ENCODE measurements around the gene SMARCC1. TPM values are rescaled to one million over a fixed set of nuclear protein-coding genes. Genes with fewer than 3 reads are reported as not detected.

SMARCC1 gene
- total RNA-seq, 4 donors from 2014 or later = 25.0 to 110 (median 56.4) TPM

GRCh38 chr3:47592066-47592795, 189.5 kb downstream of the SMARCC1 start:
- Histone ChIP-seq H3K27me3 (no peaks in the 10 kb centered on the region), H3K4me3 (no peak overlapping the region), H3K27ac (no peak overlapping the region), H3K9me3 (no peaks in the 10 kb centered on the region), H3K4me1 (no peaks in the 10 kb centered on the region), H3K36me3 (peaks cover 0 to 61% (median 0%) of the 10 kb centered on the region in 3 donors)
- no peak for DNase-seq
- no peak for TF ChIP-seq POLR2A (IDR thresholded peaks at IDR 0.05)
- TF ChIP-seq, protein P1, sequence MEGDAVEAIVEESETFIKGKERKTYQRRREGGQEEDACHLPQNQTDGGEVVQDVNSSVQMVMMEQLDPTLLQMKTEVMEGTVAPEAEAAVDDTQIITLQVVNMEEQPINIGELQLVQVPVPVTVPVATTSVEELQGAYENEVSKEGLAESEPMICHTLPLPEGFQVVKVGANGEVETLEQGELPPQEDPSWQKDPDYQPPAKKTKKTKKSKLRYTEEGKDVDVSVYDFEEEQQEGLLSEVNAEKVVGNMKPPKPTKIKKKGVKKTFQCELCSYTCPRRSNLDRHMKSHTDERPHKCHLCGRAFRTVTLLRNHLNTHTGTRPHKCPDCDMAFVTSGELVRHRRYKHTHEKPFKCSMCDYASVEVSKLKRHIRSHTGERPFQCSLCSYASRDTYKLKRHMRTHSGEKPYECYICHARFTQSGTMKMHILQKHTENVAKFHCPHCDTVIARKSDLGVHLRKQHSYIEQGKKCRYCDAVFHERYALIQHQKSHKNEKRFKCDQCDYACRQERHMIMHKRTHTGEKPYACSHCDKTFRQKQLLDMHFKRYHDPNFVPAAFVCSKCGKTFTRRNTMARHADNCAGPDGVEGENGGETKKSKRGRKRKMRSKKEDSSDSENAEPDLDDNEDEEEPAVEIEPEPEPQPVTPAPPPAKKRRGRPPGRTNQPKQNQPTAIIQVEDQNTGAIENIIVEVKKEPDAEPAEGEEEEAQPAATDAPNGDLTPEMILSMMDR (IDR thresholded peaks at IDR 0.05) = no peak

DNA sequence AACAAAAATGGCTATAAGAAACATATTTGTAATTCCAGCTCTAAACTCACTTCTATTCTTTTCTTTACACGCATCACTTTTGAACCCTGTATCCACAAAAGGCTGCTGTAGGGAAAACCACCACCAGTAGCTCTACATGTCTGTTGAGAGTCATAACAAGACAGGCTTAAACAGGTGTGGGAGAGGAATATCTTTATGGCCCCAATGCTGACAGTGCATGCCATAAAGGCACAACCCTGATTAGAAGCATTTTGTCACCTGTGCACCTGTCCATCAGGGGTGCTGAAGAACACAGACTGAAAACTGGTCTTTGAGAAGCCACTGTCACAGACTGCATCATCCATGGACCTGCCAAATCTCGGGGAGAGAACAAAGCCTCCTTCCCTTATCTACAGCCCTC, 191.5 kb downstream of the SMARCC1 start:
- no peak for TF ChIP-seq POLR2A (IDR thresholded peaks at IDR 0.05)
- TF ChIP-seq, protein P1 (IDR thresholded peaks at IDR 0.05) = no peak
- H3K9me3 ChIP-seq = no peaks in the 10 kb centered on the region
- peaks cover 0 to 66% (median 0%) of the 10 kb centered on the region in 3 donors for H3K36me3 ChIP-seq
- no peak overlapping the region for H3K4me3 ChIP-seq
- no peak overlapping the region for H3K27ac ChIP-seq
- H3K4me1 ChIP-seq = no peaks in the 10 kb centered on the region
- no peaks in the 10 kb centered on the region for H3K27me3 ChIP-seq
- no peak for DNase-seq

DNA sequence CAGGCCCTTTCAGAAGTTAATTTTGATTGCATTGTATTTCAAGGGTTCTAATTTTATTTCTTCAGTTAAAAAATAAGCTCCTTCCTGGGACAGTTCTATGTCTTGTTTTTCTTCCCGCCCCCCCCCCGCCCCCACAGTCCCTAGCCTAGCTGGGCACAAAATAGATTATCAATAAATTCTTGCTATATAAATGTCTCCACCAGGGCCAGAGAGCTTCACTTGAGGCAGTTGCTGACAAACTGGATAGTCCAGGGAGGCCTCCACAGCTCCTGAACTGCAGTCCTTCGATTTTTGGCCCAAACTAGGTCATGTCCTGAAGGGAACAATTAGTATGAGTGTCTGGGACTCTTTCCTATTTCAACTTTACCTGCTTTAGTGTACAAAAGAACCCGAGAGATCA, 193.1 kb downstream of the SMARCC1 start:
- TF ChIP-seq, protein P1 (IDR thresholded peaks at IDR 0.05) = no peak
- no peak for TF ChIP-seq POLR2A (IDR thresholded peaks at IDR 0.05)
- no peak for DNase-seq
- Histone ChIP-seq H3K4me1 (no peaks in the 10 kb centered on the region), H3K36me3 (peaks cover 0 to 63% (median 0%) of the 10 kb centered on the region in 3 donors), H3K9me3 (no peaks in the 10 kb centered on the region), H3K27me3 (no peaks in the 10 kb centered on the region), H3K4me3 (no peak overlapping the region), H3K27ac (no peak overlapping the region)

GRCh38 chr3:47588053-47588452, 193.6 kb downstream of the SMARCC1 start:
- H3K27me3 ChIP-seq = no peaks in the 10 kb centered on the region
- H3K36me3 ChIP-seq = peaks cover 0 to 59% (median 0%) of the 10 kb centered on the region in 3 donors
- H3K9me3 ChIP-seq = no peaks in the 10 kb centered on the region
- no peak overlapping the region for H3K27ac ChIP-seq
- H3K4me3 ChIP-seq = no peak overlapping the region
- DNase-seq = no peak
- H3K4me1 ChIP-seq = no peaks in the 10 kb centered on the region
- TF ChIP-seq, protein P1 (IDR thresholded peaks at IDR 0.05) = no peak
- no peak for TF ChIP-seq POLR2A (IDR thresholded peaks at IDR 0.05)

GRCh38 chr3:47586746-47587145, 194.9 kb downstream of the SMARCC1 start:
- Histone ChIP-seq H3K4me3 (no peak overlapping the region), H3K27me3 (no peaks in the 10 kb centered on the region), H3K36me3 (peaks cover 0 to 58% (median 0%) of the 10 kb centered on the region in 3 donors), H3K4me1 (no peaks in the 10 kb centered on the region), H3K9me3 (no peaks in the 10 kb centered on the region), H3K27ac (no peak overlapping the region)
- no peak for DNase-seq
- TF ChIP-seq, protein P1 (IDR thresholded peaks at IDR 0.05) = no peak
- TF ChIP-seq POLR2A (IDR thresholded peaks at IDR 0.05) = no peak
